ENCODE measurements around the gene CTSZ. TPM values are rescaled to one million over a fixed set of nuclear protein-coding genes. Genes with fewer than 3 reads are reported as not detected.
A peak's percentile ranks its signal among the peaks of the same experiment; 100 is the strongest.

The CTSZ gene
- polyA plus RNA-seq, 4 donors, result 82.7 to 277 (median 183) TPM

DNA sequence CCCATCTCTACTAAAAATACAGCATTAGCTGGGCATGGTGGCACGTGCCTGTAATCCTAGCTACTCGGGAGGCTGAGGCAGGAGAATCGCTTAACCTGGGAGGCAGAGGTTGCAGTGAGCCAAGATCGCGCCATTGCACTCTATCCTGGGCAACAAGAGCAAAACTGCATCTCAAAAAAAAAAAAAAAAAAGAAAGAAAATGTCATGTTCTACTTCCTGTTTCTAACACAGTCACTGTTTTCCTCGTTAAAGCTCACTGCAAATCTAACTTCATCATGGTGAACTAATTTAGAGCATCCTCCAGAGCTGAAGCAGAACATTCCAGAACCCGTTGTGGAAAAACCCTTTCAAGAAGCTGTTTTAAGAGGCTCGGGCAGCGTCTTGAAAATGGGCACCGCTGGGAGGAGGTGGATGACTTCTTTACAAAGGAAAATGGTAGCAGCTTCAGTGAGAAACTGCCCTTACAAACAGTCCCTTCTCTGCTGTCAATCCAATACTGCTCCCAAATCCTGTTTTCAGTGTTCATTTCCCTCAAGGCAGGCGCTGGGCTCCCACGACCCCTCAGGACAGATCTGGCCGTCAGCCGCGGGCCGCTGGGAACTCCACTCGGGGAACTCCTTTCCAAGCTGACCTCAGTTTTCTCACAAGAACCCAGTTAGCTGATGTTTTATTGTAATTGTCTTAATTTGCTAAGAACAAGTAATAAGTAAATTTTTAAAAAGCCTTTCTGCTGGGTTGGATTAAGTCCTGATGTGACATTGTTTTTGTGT is 12.5 kb downstream of the CTSZ start:
- 84 to 91% (median 88%) methylated on average over 17 of the region's 17 CpGs for WGBS, 3 donors
- H3K27me3 ChIP-seq (ENCODE audit: control insufficient read depth in 3 of 3, insufficient read depth in 3 of 3, low read length in 3 of 3), result no peaks in the 10 kb centered on the region
- no peak for FAIRE-seq
- DNase-seq, result no peak
- H3K27ac ChIP-seq (ENCODE audit: low read depth in 1 of 3, low read length in 2 of 3), result no peak overlapping the region
- H3K4me3 ChIP-seq (ENCODE audit: low read depth in 1 of 3, low read length in 3 of 3), result no peak overlapping the region
- no peaks in the 10 kb centered on the region for H3K4me1 ChIP-seq (ENCODE audit: control insufficient read depth in 3 of 3, insufficient read depth in 2 of 3, low read depth in 1 of 3, low read length in 2 of 3)
- H3K9me3 ChIP-seq (ENCODE audit: control insufficient read depth in 2 of 2, insufficient read depth in 1 of 2, low read depth in 1 of 2, low read length in 1 of 2), result no peaks in the 10 kb centered on the region
- peaks cover 21 to 71% (median 45%) of the 10 kb centered on the region in 3 donors for H3K36me3 ChIP-seq (ENCODE audit: control insufficient read depth in 3 of 3, insufficient read depth in 2 of 3, low read depth in 1 of 3, low read length in 3 of 3)

DNA sequence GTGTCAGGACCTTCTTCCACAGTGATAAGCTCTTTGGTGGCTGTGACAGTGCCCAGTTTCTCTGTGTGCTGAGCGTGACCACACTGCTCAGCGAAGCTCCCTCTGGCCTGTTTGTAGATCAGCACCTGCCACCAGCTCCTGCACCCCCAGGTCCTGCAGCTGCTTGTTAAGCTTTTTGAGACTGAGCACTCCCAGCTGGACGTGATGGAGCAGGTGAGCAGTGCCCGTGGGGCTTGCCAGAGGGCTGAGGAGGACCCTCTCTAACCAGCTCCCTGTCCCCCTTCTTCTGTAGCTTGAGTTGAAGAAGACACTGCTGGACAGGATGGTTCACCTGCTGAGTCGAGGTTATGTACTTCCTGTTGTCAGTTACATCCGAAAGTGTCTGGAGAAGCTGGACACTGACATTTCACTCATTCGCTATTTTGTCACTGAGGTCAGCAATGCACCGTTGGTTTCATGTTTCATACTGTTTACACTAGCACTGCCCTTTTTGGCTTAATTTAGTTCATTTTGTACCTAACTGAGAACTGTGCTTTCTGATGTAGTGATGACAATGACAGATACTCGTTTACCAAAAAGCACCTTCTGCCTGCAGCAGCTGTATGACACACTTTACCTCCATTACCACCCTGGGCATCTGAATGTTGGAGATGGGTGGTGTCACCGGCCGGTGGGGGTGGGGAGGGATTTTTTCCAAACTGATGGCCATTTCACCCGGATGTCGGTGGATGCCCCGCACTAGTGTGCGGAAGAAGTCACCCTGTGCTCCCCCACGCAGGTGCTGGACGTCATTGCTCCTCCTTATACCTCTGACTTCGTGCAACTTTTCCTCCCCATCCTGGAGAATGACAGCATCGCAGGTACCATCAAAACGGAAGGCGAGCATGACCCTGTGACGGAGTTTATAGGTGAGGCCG is 13.5 kb downstream of the CTSZ start:
- no peak for DNase-seq
- Histone ChIP-seq H3K36me3 (ENCODE audit: control insufficient read depth in 3 of 3, insufficient read depth in 2 of 3, low read depth in 1 of 3, low read length in 3 of 3) (peaks cover 28 to 71% (median 42%) of the 10 kb centered on the region in 3 donors), H3K27ac (ENCODE audit: low read depth in 1 of 3, low read length in 2 of 3) (peak overlapping the region in 1 of 3 donors; percentile 42), H3K9me3 (ENCODE audit: control insufficient read depth in 2 of 2, insufficient read depth in 1 of 2, low read depth in 1 of 2, low read length in 1 of 2) (no peaks in the 10 kb centered on the region), H3K27me3 (ENCODE audit: control insufficient read depth in 3 of 3, insufficient read depth in 3 of 3, low read length in 3 of 3) (no peaks in the 10 kb centered on the region), H3K4me1 (ENCODE audit: control insufficient read depth in 3 of 3, insufficient read depth in 2 of 3, low read depth in 1 of 3, low read length in 2 of 3) (no peaks in the 10 kb centered on the region), H3K4me3 (ENCODE audit: low read depth in 1 of 3, low read length in 3 of 3) (no peak overlapping the region)
- WGBS, 3 donors, result 85 to 87% (median 86%) methylated on average over 23 of the region's 23 CpGs
- no peak for FAIRE-seq

DNA sequence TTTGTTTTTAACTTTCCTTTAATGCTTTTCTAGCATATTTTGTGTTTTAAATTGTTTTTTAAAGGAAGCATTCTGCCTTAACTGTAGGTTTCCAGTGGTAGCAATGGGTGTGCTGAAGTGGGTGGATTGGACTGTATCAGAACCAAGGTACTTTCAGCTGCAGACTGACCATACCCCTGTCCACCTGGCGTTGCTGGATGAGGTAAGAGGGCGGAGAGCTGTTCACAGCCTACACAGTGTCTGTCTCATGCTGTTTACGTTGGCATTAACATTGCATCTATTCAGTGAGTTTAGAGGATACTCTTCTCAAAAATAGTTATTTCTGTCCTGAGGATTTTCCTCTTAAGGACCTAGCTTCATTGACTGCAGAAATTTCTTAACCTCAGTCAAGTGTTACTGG is 14.1 kb downstream of the CTSZ start:
- no peaks in the 10 kb centered on the region for H3K4me1 ChIP-seq (ENCODE audit: control insufficient read depth in 3 of 3, insufficient read depth in 2 of 3, low read depth in 1 of 3, low read length in 2 of 3)
- H3K36me3 ChIP-seq (ENCODE audit: control insufficient read depth in 3 of 3, insufficient read depth in 2 of 3, low read depth in 1 of 3, low read length in 3 of 3), result peaks cover 34 to 77% (median 45%) of the 10 kb centered on the region in 3 donors
- peak overlapping the region in 1 of 3 donors; percentile 42 for H3K27ac ChIP-seq (ENCODE audit: low read depth in 1 of 3, low read length in 2 of 3)
- no peaks in the 10 kb centered on the region for H3K27me3 ChIP-seq (ENCODE audit: control insufficient read depth in 3 of 3, insufficient read depth in 3 of 3, low read length in 3 of 3)
- DNase-seq (no peak), FAIRE-seq (no peak)
- H3K4me3 ChIP-seq (ENCODE audit: low read depth in 1 of 3, low read length in 3 of 3), result no peak overlapping the region
- 75 to 89% (median 83%) methylated on average over 3 of the region's 3 CpGs for WGBS, 3 donors
- H3K9me3 ChIP-seq (ENCODE audit: control insufficient read depth in 2 of 2, insufficient read depth in 1 of 2, low read depth in 1 of 2, low read length in 1 of 2), result no peaks in the 10 kb centered on the region

DNA sequence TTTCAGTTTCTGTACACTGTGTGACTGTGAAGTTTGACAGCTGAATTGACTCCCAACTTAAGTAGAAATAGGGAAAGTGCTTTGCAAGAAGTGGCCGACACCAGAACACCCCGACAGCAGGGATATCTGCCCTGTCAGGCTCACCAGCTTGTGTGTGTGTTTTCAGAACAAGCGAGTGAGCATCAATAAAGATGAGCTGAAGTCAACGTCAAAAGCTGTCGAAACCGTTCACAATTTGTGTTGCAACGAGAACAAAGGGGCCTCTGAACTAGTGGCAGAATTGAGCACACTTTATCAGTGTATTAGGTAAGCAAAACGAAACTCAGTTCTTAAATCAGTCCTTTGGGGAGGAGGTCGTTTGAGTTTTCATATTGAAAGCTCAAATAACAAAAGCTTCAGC is 15.3 kb downstream of the CTSZ start:
- no peak for FAIRE-seq
- H3K9me3 ChIP-seq (ENCODE audit: control insufficient read depth in 2 of 2, insufficient read depth in 1 of 2, low read depth in 1 of 2, low read length in 1 of 2), result no peaks in the 10 kb centered on the region
- H3K4me1 ChIP-seq (ENCODE audit: control insufficient read depth in 3 of 3, insufficient read depth in 2 of 3, low read depth in 1 of 3, low read length in 2 of 3), result no peaks in the 10 kb centered on the region
- peaks cover 36 to 73% (median 36%) of the 10 kb centered on the region in 3 donors for H3K36me3 ChIP-seq (ENCODE audit: control insufficient read depth in 3 of 3, insufficient read depth in 2 of 3, low read depth in 1 of 3, low read length in 3 of 3)
- H3K27ac ChIP-seq (ENCODE audit: low read depth in 1 of 3, low read length in 2 of 3), result no peak overlapping the region
- WGBS, 3 donors, result 75 to 79% (median 78%) methylated on average over 9 of the region's 9 CpGs
- H3K27me3 ChIP-seq (ENCODE audit: control insufficient read depth in 3 of 3, insufficient read depth in 3 of 3, low read length in 3 of 3), result no peaks in the 10 kb centered on the region
- H3K4me3 ChIP-seq (ENCODE audit: low read depth in 1 of 3, low read length in 3 of 3), result no peak overlapping the region
- DNase-seq, result no peak

DNA sequence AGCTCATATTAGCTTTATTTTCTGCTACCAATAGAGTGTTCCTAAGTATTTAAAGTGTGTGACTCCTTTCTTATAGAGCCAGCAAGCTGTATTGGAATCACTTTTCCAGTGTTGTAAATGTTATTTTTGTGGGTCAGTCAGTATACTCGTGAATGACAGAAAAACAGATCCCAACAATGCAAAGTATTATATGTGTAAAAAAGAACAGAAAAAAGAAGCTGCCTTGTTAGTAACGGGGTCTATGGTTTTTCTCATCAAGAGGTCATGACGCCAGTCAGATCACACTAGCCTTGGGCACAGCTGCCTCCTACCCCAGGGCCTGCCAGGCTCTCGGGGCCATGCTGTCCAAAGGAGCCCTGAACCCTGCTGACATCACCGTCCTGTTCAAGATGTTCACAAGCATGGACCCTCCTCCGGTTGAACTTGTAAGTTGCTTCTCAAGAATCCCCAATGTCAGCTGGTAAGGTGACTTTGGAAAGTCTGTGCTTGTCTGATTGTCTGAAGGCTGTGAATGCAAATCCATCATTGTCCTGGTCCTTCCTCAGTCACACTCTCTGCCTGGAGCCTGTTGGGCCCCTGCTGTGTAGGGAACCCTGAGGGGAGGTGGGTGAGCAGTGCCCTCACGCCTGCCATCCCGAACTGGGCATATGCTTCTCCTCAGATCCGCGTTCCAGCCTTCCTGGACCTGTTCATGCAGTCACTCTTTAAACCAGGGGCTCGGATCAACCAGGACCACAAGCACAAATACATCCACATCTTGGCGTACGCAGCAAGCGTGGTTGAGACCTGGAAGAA is 16.2 kb downstream of the CTSZ start:
- Histone ChIP-seq H3K9me3 (ENCODE audit: control insufficient read depth in 2 of 2, insufficient read depth in 1 of 2, low read depth in 1 of 2, low read length in 1 of 2) (no peaks in the 10 kb centered on the region), H3K27ac (ENCODE audit: low read depth in 1 of 3, low read length in 2 of 3) (no peak overlapping the region), H3K4me1 (ENCODE audit: control insufficient read depth in 3 of 3, insufficient read depth in 2 of 3, low read depth in 1 of 3, low read length in 2 of 3) (no peaks in the 10 kb centered on the region), H3K36me3 (ENCODE audit: control insufficient read depth in 3 of 3, insufficient read depth in 2 of 3, low read depth in 1 of 3, low read length in 3 of 3) (peaks cover 30 to 72% (median 36%) of the 10 kb centered on the region in 3 donors), H3K4me3 (ENCODE audit: low read depth in 1 of 3, low read length in 3 of 3) (no peak overlapping the region), H3K27me3 (ENCODE audit: control insufficient read depth in 3 of 3, insufficient read depth in 3 of 3, low read length in 3 of 3) (no peaks in the 10 kb centered on the region)
- WGBS, 3 donors, result 93 to 96% (median 94%) methylated on average over 14 of the region's 14 CpGs
- no peak for DNase-seq
- FAIRE-seq, result no peak

DNA sequence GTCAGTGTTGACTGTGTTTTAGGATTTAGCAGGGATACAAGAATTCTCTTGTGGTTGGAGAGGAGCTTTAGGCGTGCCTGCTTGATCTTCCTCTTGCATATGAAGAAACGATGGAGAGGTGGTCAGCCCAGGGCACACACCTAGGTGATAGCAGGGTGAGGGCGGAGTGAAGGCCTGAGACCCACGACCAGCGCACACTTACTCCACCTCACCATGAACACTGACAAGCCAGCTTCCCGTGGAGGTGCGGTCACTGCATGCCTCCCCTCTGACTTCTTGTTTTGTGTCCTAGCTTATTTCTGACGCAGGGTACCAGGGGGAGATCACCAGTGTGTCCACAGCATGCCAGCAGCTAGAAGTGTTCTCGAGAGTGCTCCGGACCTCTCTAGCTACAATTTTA is 17.9 kb downstream of the CTSZ start:
- no peak for DNase-seq

DNA sequence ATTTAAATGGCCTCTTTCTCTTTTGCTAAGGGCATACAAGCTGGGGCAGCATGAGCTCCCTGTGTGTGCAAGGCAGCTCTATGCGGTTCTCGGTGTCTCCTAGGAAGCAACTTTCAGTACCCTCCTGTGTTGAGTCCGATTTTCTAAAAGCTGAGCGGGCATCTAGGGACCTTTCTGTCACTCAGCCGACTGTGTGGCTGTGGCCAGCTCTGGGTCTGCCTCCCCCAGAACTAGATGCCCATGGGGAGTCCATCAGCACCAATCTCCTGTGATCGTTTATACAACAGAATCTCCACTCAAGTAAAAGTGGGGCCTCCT is 18.5 kb downstream of the CTSZ start:
- H3K9me3 ChIP-seq (ENCODE audit: control insufficient read depth in 2 of 2, insufficient read depth in 1 of 2, low read depth in 1 of 2, low read length in 1 of 2), result no peaks in the 10 kb centered on the region
- DNase-seq (no peak), FAIRE-seq (no peak)
- H3K27me3 ChIP-seq (ENCODE audit: control insufficient read depth in 3 of 3, insufficient read depth in 3 of 3, low read length in 3 of 3), result no peaks in the 10 kb centered on the region
- no peak overlapping the region for H3K4me3 ChIP-seq (ENCODE audit: low read depth in 1 of 3, low read length in 3 of 3)
- peaks cover 0 to 3% (median 0%) of the 10 kb centered on the region in 3 donors for H3K4me1 ChIP-seq (ENCODE audit: control insufficient read depth in 3 of 3, insufficient read depth in 2 of 3, low read depth in 1 of 3, low read length in 2 of 3)
- no peak overlapping the region for H3K27ac ChIP-seq (ENCODE audit: low read depth in 1 of 3, low read length in 2 of 3)
- H3K36me3 ChIP-seq (ENCODE audit: control insufficient read depth in 3 of 3, insufficient read depth in 2 of 3, low read depth in 1 of 3, low read length in 3 of 3), result peaks cover 23 to 52% (median 28%) of the 10 kb centered on the region in 3 donors
- WGBS, 3 donors, result 92 to 97% (median 94%) methylated on average over 6 of the region's 6 CpGs

More for the DNA sequence above, 17.9 kb downstream of the CTSZ start:
- H3K4me3 ChIP-seq (ENCODE audit: low read depth in 1 of 3, low read length in 3 of 3), result no peak overlapping the region
- no peaks in the 10 kb centered on the region for H3K27me3 ChIP-seq (ENCODE audit: control insufficient read depth in 3 of 3, insufficient read depth in 3 of 3, low read length in 3 of 3)
- H3K4me1 ChIP-seq (ENCODE audit: control insufficient read depth in 3 of 3, insufficient read depth in 2 of 3, low read depth in 1 of 3, low read length in 2 of 3), result peaks cover 0 to under 1% (median 0%) of the 10 kb centered on the region in 3 donors
- no peak for FAIRE-seq
- WGBS, 3 donors, result 90 to 97% (median 91%) methylated on average over 10 of the region's 10 CpGs
- peaks cover 24 to 58% (median 28%) of the 10 kb centered on the region in 3 donors for H3K36me3 ChIP-seq (ENCODE audit: control insufficient read depth in 3 of 3, insufficient read depth in 2 of 3, low read depth in 1 of 3, low read length in 3 of 3)
- H3K9me3 ChIP-seq (ENCODE audit: control insufficient read depth in 2 of 2, insufficient read depth in 1 of 2, low read depth in 1 of 2, low read length in 1 of 2), result no peaks in the 10 kb centered on the region
- H3K27ac ChIP-seq (ENCODE audit: low read depth in 1 of 3, low read length in 2 of 3), result no peak overlapping the region

All from small intestine (tissue), 7 donors.